CD4-positive, CD25-positive, alpha-beta regulatory T cell (primary cell): Measurements from ENCODE around the gene IGSF9. TPM values are rescaled to one million over a fixed set of nuclear protein-coding genes. Genes with fewer than 3 reads are reported as not detected.
A peak's percentile ranks its signal among the peaks of the same experiment; 100 is the strongest.

ENCODE experiments used
- ATAC-seq, 2 donors: fragments of 150-1000 bp; cut with Tn5 transposase; one replicate each; pipeline ENCODE4 v1.10.0; 2021; ENCODE audit warnings: low read depth in 2 of 2, moderate number of reproducible peaks in 2 of 2, moderate library complexity in 1 of 2
- DNase-seq, 3 donors: peaks; one replicate each; pipeline versions ENCODE4 v3.0.0 to v3.0.0-alpha.2; 2012 to 2022; ENCODE audit warnings: mixed read lengths in 1 of 3
- H3K27ac ChIP-seq: one replicate; pipeline ENCODE4 v1.7.0; 2013; ENCODE audit warnings: mild to moderate bottlenecking, low read length; ENCODE audit not compliant: insufficient read depth, poor library complexity, severe bottlenecking
- H3K27me3 ChIP-seq: one replicate; pipeline ENCODE4 v1.7.0; 2013; ENCODE audit warnings: low read length; ENCODE audit not compliant: control insufficient read depth, insufficient read depth
- H3K36me3 ChIP-seq: one replicate; pipeline ENCODE4 v1.7.0; 2013; ENCODE audit warnings: mild to moderate bottlenecking, low read length, moderate library complexity; ENCODE audit not compliant: control insufficient read depth, insufficient read depth
- H3K4me1 ChIP-seq: 2 replicates; pipeline ENCODE4 v1.7.0; 2013; ENCODE audit warnings: mild to moderate bottlenecking, low read length; ENCODE audit not compliant: insufficient read depth, control insufficient read depth, poor library complexity, severe bottlenecking
- H3K4me3 ChIP-seq: one replicate; pipeline ENCODE4 v1.7.0; 2013; ENCODE audit warnings: low read depth, mild to moderate bottlenecking, low read length, moderate library complexity
- H3K9me3 ChIP-seq, 2 experiments: 1 replicate in 1 of 2; 2 replicates in 1 of 2; pipeline ENCODE4 v1.7.0; 2013; ENCODE audit warnings: low read length in 2 of 2, mild to moderate bottlenecking in 1 of 2, moderate library complexity in 1 of 2; ENCODE audit not compliant: control insufficient read depth in 2 of 2
- H3K27ac Mint-ChIP-seq, 3 donors: one replicate each; pipeline ENCODE4 v1.8.0; 2020 to 2022; ENCODE audit warnings: mild to moderate bottlenecking in 3 of 3, mixed read lengths in 3 of 3, moderate library complexity in 2 of 3
- H3K27me3 Mint-ChIP-seq: one replicate; pipeline ENCODE4 v1.8.0; 2022; ENCODE audit warnings: mild to moderate bottlenecking, mixed read lengths
- H3K36me3 Mint-ChIP-seq: one replicate; pipeline ENCODE4 v1.8.0; 2020; ENCODE audit warnings: mixed read lengths
- H3K4me1 Mint-ChIP-seq, 4 donors: one replicate each; pipeline ENCODE4 v1.8.0; 2020 to 2022; ENCODE audit warnings: mixed read lengths in 4 of 4, mild to moderate bottlenecking in 1 of 4
- H3K4me3 Mint-ChIP-seq, 4 donors: one replicate each; pipeline ENCODE4 v1.8.0; 2020 to 2022; ENCODE audit warnings: mild to moderate bottlenecking in 4 of 4, mixed read lengths in 4 of 4, moderate library complexity in 3 of 4
- H3K9me3 Mint-ChIP-seq, 7 donors: one replicate each; pipeline ENCODE4 v1.8.0; 2020 to 2022; ENCODE audit warnings: mixed read lengths in 7 of 7, mild to moderate bottlenecking in 3 of 7, moderate library complexity in 2 of 7
- polyA plus RNA-seq, 4 donors: library from polyadenylated mRNA; unstranded; fragments of 300-500 nt; fragmentation: Illumina TruSeq; gene quantifications; one replicate each; pipeline ENCODE4 v1.2.3, GENCODE V29; 2021
- total RNA-seq: library from RNA; stranded (reverse); gene quantifications from one replicate; pipeline ENCODE4 v1.2.3, GENCODE V29; 2022

Gene IGSF9
- total and polyA plus RNA-seq, 5 donors from 2014 or later = 0.23 TPM; not detected in 4

GRCh38 chr1:159937054-159937750 lies 8.2 kb downstream of the IGSF9 start:
- Mint-ChIP-seq H3K36me3 (peaks cover 5% of the 10 kb centered on the region), H3K9me3 (peaks cover 0 to 2% (median 0%) of the 10 kb centered on the region in 7 donors), H3K4me3 (peak overlapping the region in 1 of 4 donors; percentile 78), H3K4me1 (peaks cover 0 to 19% (median 7%) of the 10 kb centered on the region in 4 donors), H3K27ac (no peak overlapping the region), H3K27me3 (peaks cover 20% of the 10 kb centered on the region)
- Histone ChIP-seq H3K9me3 (no peaks in the 10 kb centered on the region), H3K27ac (no peak overlapping the region), H3K4me3 (no peak overlapping the region), H3K4me1 (peaks cover 15% of the 10 kb centered on the region), H3K27me3 (no peaks in the 10 kb centered on the region), H3K36me3 (no peaks in the 10 kb centered on the region)
- ATAC-seq (no peak), DNase-seq (peak in 1 of 3 donors; percentile 40)

DNA sequence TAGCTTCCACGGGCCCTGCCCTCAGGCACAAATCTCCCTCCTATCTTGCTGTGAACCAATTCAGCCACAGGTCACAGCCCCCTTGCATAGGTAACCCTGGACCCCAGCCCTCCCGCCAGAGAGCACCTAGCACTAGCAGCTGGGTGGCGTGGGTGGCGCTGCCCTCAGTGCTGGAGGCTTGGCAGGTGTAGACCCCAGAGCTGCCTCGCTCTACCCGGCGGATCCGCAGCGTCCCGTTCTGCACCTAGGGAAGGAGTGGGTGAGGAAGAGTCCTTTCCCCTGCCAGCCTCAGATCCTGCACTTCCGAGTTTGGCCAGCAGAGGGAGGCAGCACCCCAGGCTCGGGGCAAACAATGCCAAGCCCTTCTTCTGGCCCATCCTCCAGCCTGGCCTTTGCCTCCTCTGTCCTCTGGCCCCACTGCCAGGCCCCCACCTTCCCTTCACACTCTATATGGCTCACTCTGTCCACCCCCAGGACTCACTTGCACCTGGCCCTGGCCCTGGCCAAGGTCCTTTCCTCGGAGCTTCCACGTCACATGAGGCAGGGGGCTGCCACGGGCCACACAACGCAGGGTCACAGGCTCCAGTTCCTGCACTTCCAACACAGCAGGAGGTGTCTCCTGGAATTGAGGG lies 9.0 kb downstream of the IGSF9 start:
- no peaks in the 10 kb centered on the region for H3K9me3 ChIP-seq
- no peak overlapping the region for H3K4me3 ChIP-seq
- Mint-ChIP-seq H3K36me3 (peaks cover 5% of the 10 kb centered on the region), H3K4me3 (no peak overlapping the region), H3K27ac (no peak overlapping the region), H3K9me3 (peaks cover 0 to 2% (median 0%) of the 10 kb centered on the region in 7 donors), H3K27me3 (peaks cover 20% of the 10 kb centered on the region), H3K4me1 (peaks cover 0 to 19% (median 7%) of the 10 kb centered on the region in 4 donors)
- H3K27ac ChIP-seq = no peak overlapping the region
- ATAC-seq = peak; percentile 72 to 73
- DNase-seq = peak; percentile 70 to 75 (median 73)
- peaks cover 15% of the 10 kb centered on the region for H3K4me1 ChIP-seq
- no peaks in the 10 kb centered on the region for H3K27me3 ChIP-seq
- H3K36me3 ChIP-seq = no peaks in the 10 kb centered on the region

- Histone ChIP-seq H3K4me3 (no peak overlapping the region), H3K9me3 (no peaks in the 10 kb centered on the region), H3K36me3 (no peaks in the 10 kb centered on the region), H3K27ac (no peak overlapping the region), H3K27me3 (no peaks in the 10 kb centered on the region), H3K4me1 (peaks cover 15% of the 10 kb centered on the region)
- DNase-seq (no peak), ATAC-seq (no peak)
- peaks cover 0 to 2% (median 0%) of the 10 kb centered on the region in 7 donors for H3K9me3 Mint-ChIP-seq
- H3K27me3 Mint-ChIP-seq = peaks cover 19% of the 10 kb centered on the region
- no peak overlapping the region for H3K4me3 Mint-ChIP-seq
- H3K36me3 Mint-ChIP-seq = peaks cover 5% of the 10 kb centered on the region
- H3K27ac Mint-ChIP-seq = no peak overlapping the region
- peaks cover 0 to 19% (median 7%) of the 10 kb centered on the region in 4 donors for H3K4me1 Mint-ChIP-seq
Measured at GRCh38 chr1:159935719-159936272, 9.6 kb downstream of the IGSF9 start.

DNA sequence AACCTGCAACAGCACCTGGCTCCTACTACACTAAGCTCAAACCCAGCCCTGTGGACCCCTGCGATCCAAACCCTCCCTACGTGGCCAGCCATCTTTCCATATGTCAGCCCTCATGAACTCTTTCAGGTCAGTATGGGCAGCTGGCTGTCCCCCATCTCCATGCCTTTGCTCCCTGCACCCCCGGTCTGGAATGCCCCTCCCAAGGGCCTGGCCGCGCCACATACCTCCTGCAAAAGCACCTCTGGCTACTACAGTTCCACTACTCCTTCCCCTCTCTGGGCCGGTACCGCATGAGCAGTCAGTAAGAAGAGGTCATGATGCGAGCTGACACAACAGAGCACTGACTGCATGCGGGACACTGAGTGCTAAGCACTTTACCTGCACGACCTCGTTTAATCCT lies 10.1 kb downstream of the IGSF9 start:
- H3K27ac Mint-ChIP-seq = no peak overlapping the region
- ATAC-seq = no peak
- H3K27ac ChIP-seq = no peak overlapping the region

GRCh38 chr1:159934136-159935039 lies 11.0 kb downstream of the IGSF9 start:
- H3K27ac Mint-ChIP-seq = no peak overlapping the region
- no peak overlapping the region for H3K4me3 ChIP-seq
- H3K4me1 Mint-ChIP-seq = peaks cover 0 to 19% (median 7%) of the 10 kb centered on the region in 4 donors
- H3K9me3 ChIP-seq = no peaks in the 10 kb centered on the region
- H3K9me3 Mint-ChIP-seq = peaks cover 0 to 2% (median 0%) of the 10 kb centered on the region in 7 donors
- DNase-seq (no peak), ATAC-seq (no peak)
- H3K4me3 Mint-ChIP-seq = no peak overlapping the region
- no peak overlapping the region for H3K27ac ChIP-seq
- H3K36me3 Mint-ChIP-seq = peaks cover 5% of the 10 kb centered on the region
- peaks cover 8% of the 10 kb centered on the region for H3K27me3 Mint-ChIP-seq
- H3K4me1 ChIP-seq = peaks cover 15% of the 10 kb centered on the region
- no peaks in the 10 kb centered on the region for H3K27me3 ChIP-seq
- H3K36me3 ChIP-seq = no peaks in the 10 kb centered on the region

More for the DNA sequence above, 10.1 kb downstream of the IGSF9 start:
- H3K27me3 Mint-ChIP-seq = peaks cover 14% of the 10 kb centered on the region
- Histone ChIP-seq H3K36me3 (no peaks in the 10 kb centered on the region), H3K27me3 (no peaks in the 10 kb centered on the region), H3K4me1 (peaks cover 15% of the 10 kb centered on the region), H3K4me3 (no peak overlapping the region), H3K9me3 (no peaks in the 10 kb centered on the region)
- H3K4me1 Mint-ChIP-seq = peaks cover 0 to 19% (median 7%) of the 10 kb centered on the region in 4 donors
- H3K36me3 Mint-ChIP-seq = peaks cover 5% of the 10 kb centered on the region
- peaks cover 0 to 2% (median 0%) of the 10 kb centered on the region in 7 donors for H3K9me3 Mint-ChIP-seq
- no peak overlapping the region for H3K4me3 Mint-ChIP-seq
- no peak for DNase-seq

GRCh38 chr1:159933347-159933746 lies 12.1 kb downstream of the IGSF9 start:
- no peak overlapping the region for H3K4me3 ChIP-seq
- no peak for DNase-seq
- H3K36me3 Mint-ChIP-seq = peaks cover 3% of the 10 kb centered on the region
- H3K36me3 ChIP-seq = no peaks in the 10 kb centered on the region
- no peak for ATAC-seq
- peaks cover 0 to 2% (median 0%) of the 10 kb centered on the region in 7 donors for H3K9me3 Mint-ChIP-seq
- no peak overlapping the region for H3K27ac ChIP-seq
- no peak overlapping the region for H3K27ac Mint-ChIP-seq
- no peaks in the 10 kb centered on the region for H3K9me3 ChIP-seq
- peaks cover 15% of the 10 kb centered on the region for H3K4me1 ChIP-seq
- H3K4me1 Mint-ChIP-seq = peaks cover 0 to 16% (median 7%) of the 10 kb centered on the region in 4 donors
- H3K4me3 Mint-ChIP-seq = no peak overlapping the region
- H3K27me3 Mint-ChIP-seq = no peaks in the 10 kb centered on the region
- H3K27me3 ChIP-seq = no peaks in the 10 kb centered on the region
